HEK293 (cell line): Measurements from ENCODE around the gene NEXN.

Experiments
- CTCF ChIP-seq: fragments of 450-650 bp; formaldehyde crosslinking; IDR thresholded peaks from 2 replicates; pipeline ENCODE4 v1.5.1; 2016; ENCODE audit warnings: missing biosample characterization, missing genetic modification characterization
- MZF1 ChIP-seq: fragments of 450-650 bp; formaldehyde crosslinking; IDR thresholded peaks from 2 replicates; pipeline ENCODE4 v1.5.1; 2017; ENCODE audit warnings: missing biosample characterization, missing genetic modification characterization, borderline replicate concordance
- REST ChIP-seq: fragments of 450-650 bp; formaldehyde crosslinking; IDR thresholded peaks from 2 replicates; pipeline ENCODE4 v1.5.1; 2016; ENCODE audit warnings: missing biosample characterization, missing genetic modification characterization
- SALL2 ChIP-seq: fragments of 450-650 bp; formaldehyde crosslinking; IDR thresholded peaks from 2 replicates; pipeline ENCODE4 v1.5.0; 2017; ENCODE audit warnings: missing biosample characterization, mild to moderate bottlenecking, missing genetic modification characterization, borderline replicate concordance
- ZBTB1 ChIP-seq: fragments of 450-650 bp; formaldehyde crosslinking; IDR thresholded peaks from 2 replicates; pipeline ENCODE4 v1.5.1; 2016; ENCODE audit warnings: missing biosample characterization, missing genetic modification characterization
- ZNF169 ChIP-seq: fragments of 450-650 bp; formaldehyde crosslinking; IDR thresholded peaks from 2 replicates; pipeline ENCODE4 v1.5.1; 2016; ENCODE audit warnings: missing biosample characterization, missing genetic modification characterization
- ZNF184 ChIP-seq: fragments of 450-650 bp; IDR thresholded peaks from 2 replicates; pipeline ENCODE4 v1.5.1; 2018; ENCODE audit warnings: missing biosample characterization, mild to moderate bottlenecking, missing genetic modification characterization
- ZNF514 ChIP-seq: fragments of 450-650 bp; formaldehyde crosslinking; IDR thresholded peaks from 2 replicates; pipeline ENCODE4 v1.5.1; 2016; ENCODE audit warnings: missing biosample characterization, missing genetic modification characterization
- ZNF639 ChIP-seq: fragments of 450-650 bp; formaldehyde crosslinking; IDR thresholded peaks from 2 replicates; pipeline ENCODE4 v1.5.1; 2016; ENCODE audit warnings: missing biosample characterization, missing genetic modification characterization

GRCh38 chr1:77866296-77866695 lies 22.1 kb upstream of the NEXN start:
- TF ChIP-seq SALL2 (tag by site-specific recombination): no peak
- TF ChIP-seq ZNF639 (tag by site-specific recombination): no peak
- no peak for TF ChIP-seq REST
- TF ChIP-seq CTCF (tag by site-specific recombination): no peak
- TF ChIP-seq ZNF184: no peak
- no peak for TF ChIP-seq ZNF169
- no peak for TF ChIP-seq ZNF514
- no peak for TF ChIP-seq MZF1
- no peak for TF ChIP-seq ZBTB1
